ENCODE data around the gene KHDC4. TPM values are rescaled to one million over a fixed set of nuclear protein-coding genes. Genes with fewer than 3 reads are reported as not detected.
A peak's percentile ranks its signal among the peaks of the same experiment; 100 is the strongest.

KHDC4 gene
- total and polyA plus RNA-seq, 2 of the 13 experiments (the other 11 are each of a cell fraction or from before 2014, with no cell fraction given) = 33.5 to 92.0 TPM

DNA sequence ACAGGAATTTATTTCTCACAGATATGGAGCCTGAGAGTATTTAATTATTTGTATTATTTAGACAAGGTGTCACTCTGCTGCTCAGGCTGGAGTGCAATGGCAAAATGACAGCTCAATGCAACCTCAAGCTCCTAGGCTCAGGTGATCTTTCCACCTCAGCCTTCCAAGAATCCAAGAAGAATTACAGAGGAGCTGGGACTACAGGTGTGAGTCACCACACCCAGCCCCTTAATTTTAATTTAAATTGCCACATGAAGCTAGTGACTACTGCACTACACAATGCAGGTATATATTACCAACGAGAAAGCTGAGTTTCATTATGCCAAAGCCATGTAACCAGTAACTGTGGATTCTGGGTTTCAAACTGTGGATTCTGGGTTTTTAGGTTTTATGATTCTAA is 2.1 kb downstream of the KHDC4 start:
- Histone ChIP-seq H3K79me2 (ENCODE audit: insufficient read depth, low read length) (peaks cover 50% of the 10 kb centered on the region), H3K9ac (ENCODE audit: insufficient read depth, low read depth, low read length) (peak overlapping the region; percentile 16; the same call in 1 of the 2 replicates), H3K27ac (ENCODE audit: extremely low read length, insufficient read depth, low read length) (no peak overlapping the region), H2AFZ (ENCODE audit: low read length) (no peak overlapping the region), H3K4me1 (ENCODE audit: insufficient read depth, low read length) (peaks cover 50% of the 10 kb centered on the region), H4K20me1 (ENCODE audit: insufficient read depth, low read length) (peaks cover 26% of the 10 kb centered on the region; the same call in 1 of the 2 replicates), H3K4me3 (replicated peaks in 1 of 3; ENCODE audit: insufficient read depth in 1 of 3, low read depth in 2 of 3, low read length in 3 of 3) (peak overlapping the region in 2 of 3 experiments; percentile 34 to 83; a peak in 2 of 6 replicates), H3K36me3 (replicated peaks in 1 of 2; ENCODE audit: control insufficient read depth in 1 of 2, insufficient read depth in 2 of 2, low read length in 2 of 2) (peaks cover 4 to 51% of the 10 kb centered on the region in 2 experiments; a peak in 4 of 5 replicates), H3K27me3 (ENCODE audit: control insufficient read depth in 1 of 2, insufficient read depth in 2 of 2, low read length in 2 of 2) (no peaks in the 10 kb centered on the region; a peak in 1 of 5 replicates), H3K9me3 (ENCODE audit: low read length) (no peaks in the 10 kb centered on the region), H3K4me2 (ENCODE audit: low read depth, low read length) (peak overlapping the region; percentile 95)
- TF ChIP-seq NCOA5 (CRISPR knock-in tag; IDR thresholded peaks at IDR 0.05) = no peak
- TF ChIP-seq KDM1A (CRISPR knock-in tag; IDR thresholded peaks at IDR 0.05) = no peak
- ATAC-seq = no peak
- intact Hi-C loops (cut with micrococcal nuclease; ENCODE audit: unreplicated experiment) (no loop called here), in situ Hi-C loops (cut with HindIII; ENCODE audit: extremely low pct_ligation_motif_present, low pct_unique_long_range_greater_than_20kb) (loop anchor here (10.0 kb wide), 1 partner anchor 53 kb away; no protein-coding TSS in a partner anchor)
- ChIA-PET CTCF (ENCODE audit: low intra/inter-chr PET ratio, low total read pairs) (no interaction called here), POLR2A (interaction anchor here (0.9 to 3.5 kb wide), 8 partner anchors 8 to 89 kb away, joined by 3 to 28 read pairs (median 6); partner anchors contain the start of genes ARHGEF2 and SSR2)
- no peak for FAIRE-seq
- BruUV-seq (replicated peaks) = no TSS peak
- no peak for DNase-seq (ENCODE audit: low spot score)
- WGBS (ENCODE audit: low lambda C conversion rate) = 88% methylated on average over 1 of the region's 1 CpG

DNA sequence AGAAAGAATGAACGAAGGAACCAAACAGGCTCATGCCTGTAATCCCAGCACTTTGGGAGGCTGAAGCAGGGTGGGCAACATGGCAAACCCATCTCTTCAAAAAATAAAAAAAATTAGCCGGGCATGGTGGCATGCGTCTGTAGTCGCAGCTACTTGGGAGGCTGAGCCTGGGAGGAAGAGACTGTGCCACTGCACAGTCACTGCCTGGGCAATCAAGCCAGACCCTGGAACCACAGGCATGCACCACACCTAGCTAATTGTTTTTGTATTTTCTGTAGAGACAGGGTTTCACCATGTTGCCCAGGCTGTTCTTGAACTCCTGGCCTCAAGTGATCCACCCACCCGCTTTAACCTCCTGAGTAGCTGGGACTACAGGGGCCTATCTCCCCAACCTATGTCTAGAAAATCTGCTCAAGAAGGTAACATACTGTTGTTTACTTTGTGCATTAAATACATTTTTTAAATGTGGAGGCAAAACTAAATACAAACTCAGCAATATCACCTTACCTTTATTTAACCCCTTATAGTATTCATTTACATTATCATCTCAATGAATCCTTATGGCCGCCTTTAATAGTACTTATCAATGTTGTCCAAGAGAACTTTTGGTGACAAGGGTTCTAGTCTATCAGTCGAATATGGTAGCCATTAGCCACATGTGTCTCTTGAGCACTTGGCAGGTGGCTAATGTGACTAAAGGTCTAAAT is 2.7 kb downstream of the KHDC4 start:
- Histone ChIP-seq H3K36me3 (replicated peaks in 1 of 2; ENCODE audit: control insufficient read depth in 1 of 2, insufficient read depth in 2 of 2, low read length in 2 of 2) (peaks cover 6 to 57% of the 10 kb centered on the region in 2 experiments; a peak in 4 of 5 replicates), H3K27me3 (ENCODE audit: control insufficient read depth in 1 of 2, insufficient read depth in 2 of 2, low read length in 2 of 2) (no peaks in the 10 kb centered on the region; a peak in 1 of 5 replicates), H3K4me3 (replicated peaks in 1 of 3; ENCODE audit: insufficient read depth in 1 of 3, low read depth in 2 of 3, low read length in 3 of 3) (peak overlapping the region in 2 of 3 experiments; percentile 34 to 83; a peak in 4 of 6 replicates), H4K20me1 (ENCODE audit: insufficient read depth, low read length) (peaks cover 26% of the 10 kb centered on the region; the same call in 1 of the 2 replicates), H3K27ac (ENCODE audit: extremely low read length, insufficient read depth, low read length) (no peak overlapping the region), H3K9ac (ENCODE audit: insufficient read depth, low read depth, low read length) (peak overlapping the region; percentile 16; the same call in 1 of the 2 replicates), H3K4me1 (ENCODE audit: insufficient read depth, low read length) (peaks cover 50% of the 10 kb centered on the region), H3K79me2 (ENCODE audit: insufficient read depth, low read length) (peaks cover 54% of the 10 kb centered on the region), H2AFZ (ENCODE audit: low read length) (no peak overlapping the region), H3K9me3 (ENCODE audit: low read length) (no peaks in the 10 kb centered on the region), H3K4me2 (ENCODE audit: low read depth, low read length) (peak overlapping the region; percentile 95)
- ATAC-seq (no peak), FAIRE-seq (no peak), DNase-seq (ENCODE audit: low spot score) (no peak)
- in situ Hi-C loops (cut with HindIII; ENCODE audit: extremely low pct_ligation_motif_present, low pct_unique_long_range_greater_than_20kb) = loop anchor here (10.0 kb wide), 1 partner anchor 53 kb away; no protein-coding TSS in a partner anchor
- intact Hi-C loops (cut with micrococcal nuclease; ENCODE audit: unreplicated experiment) = no loop called here
- POLR2A ChIA-PET = interaction anchor here (0.9 to 3.1 kb wide), 6 partner anchors 9 to 72 kb away, joined by 3 to 21 read pairs (median 6); partner anchors contain the start of gene SYT11
- no TSS peak for BruUV-seq (replicated peaks)
- WGBS (ENCODE audit: low lambda C conversion rate) = 94% methylated on average over 7 of the region's 7 CpGs
- CTCF ChIA-PET (ENCODE audit: low intra/inter-chr PET ratio, low total read pairs) = no interaction called here
- TF ChIP-seq, protein P1, sequence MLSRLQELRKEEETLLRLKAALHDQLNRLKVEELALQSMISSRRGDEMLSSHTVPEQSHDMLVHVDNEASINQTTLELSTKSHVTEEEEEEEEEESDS (CRISPR knock-in tag; IDR thresholded peaks at IDR 0.05; ENCODE audit: borderline replicate concordance) = no peak
- TF ChIP-seq, protein P2, sequence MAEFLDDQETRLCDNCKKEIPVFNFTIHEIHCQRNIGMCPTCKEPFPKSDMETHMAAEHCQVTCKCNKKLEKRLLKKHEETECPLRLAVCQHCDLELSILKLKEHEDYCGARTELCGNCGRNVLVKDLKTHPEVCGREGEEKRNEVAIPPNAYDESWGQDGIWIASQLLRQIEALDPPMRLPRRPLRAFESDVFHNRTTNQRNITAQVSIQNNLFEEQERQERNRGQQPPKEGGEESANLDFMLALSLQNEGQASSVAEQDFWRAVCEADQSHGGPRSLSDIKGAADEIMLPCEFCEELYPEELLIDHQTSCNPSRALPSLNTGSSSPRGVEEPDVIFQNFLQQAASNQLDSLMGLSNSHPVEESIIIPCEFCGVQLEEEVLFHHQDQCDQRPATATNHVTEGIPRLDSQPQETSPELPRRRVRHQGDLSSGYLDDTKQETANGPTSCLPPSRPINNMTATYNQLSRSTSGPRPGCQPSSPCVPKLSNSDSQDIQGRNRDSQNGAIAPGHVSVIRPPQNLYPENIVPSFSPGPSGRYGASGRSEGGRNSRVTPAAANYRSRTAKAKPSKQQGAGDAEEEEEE (CRISPR knock-in tag; IDR thresholded peaks at IDR 0.05; ENCODE audit: borderline replicate concordance) = no peak
- TF ChIP-seq CREB1 (IDR thresholded peaks at IDR 0.05) (no peak), CREB1 (CRISPR knock-in tag; IDR thresholded peaks at IDR 0.05) (no peak), ZBTB3 (CRISPR knock-in tag; IDR thresholded peaks at IDR 0.05; ENCODE audit: borderline replicate concordance, low read depth) (no peak), HNRNPL (IDR thresholded peaks at IDR 0.05; ENCODE audit: low read depth, low read length) (no peak), POLR2A (IDR thresholded peaks at IDR 0.05; ENCODE audit: insufficient read depth in 1 of 2, low read depth in 2 of 2, low read length in 2 of 2) (peak in 1 of 2 experiments; percentile 20; a peak in 1 of 4 replicates), PCBP2 (optimal IDR thresholded peaks at IDR 0.05; ENCODE audit: low read depth, low read length, poor library complexity, severe bottlenecking) (no peak), SP4 (CRISPR knock-in tag; IDR thresholded peaks at IDR 0.05) (no peak), ZNF333 (CRISPR knock-in tag; IDR thresholded peaks at IDR 0.05; ENCODE audit: borderline replicate concordance) (no peak), ZNF616 (CRISPR knock-in tag; IDR thresholded peaks at IDR 0.05; ENCODE audit: low read depth) (no peak)
